ENCODE measurements around the gene EXOC6B.

EXOC6B gene

DNA sequence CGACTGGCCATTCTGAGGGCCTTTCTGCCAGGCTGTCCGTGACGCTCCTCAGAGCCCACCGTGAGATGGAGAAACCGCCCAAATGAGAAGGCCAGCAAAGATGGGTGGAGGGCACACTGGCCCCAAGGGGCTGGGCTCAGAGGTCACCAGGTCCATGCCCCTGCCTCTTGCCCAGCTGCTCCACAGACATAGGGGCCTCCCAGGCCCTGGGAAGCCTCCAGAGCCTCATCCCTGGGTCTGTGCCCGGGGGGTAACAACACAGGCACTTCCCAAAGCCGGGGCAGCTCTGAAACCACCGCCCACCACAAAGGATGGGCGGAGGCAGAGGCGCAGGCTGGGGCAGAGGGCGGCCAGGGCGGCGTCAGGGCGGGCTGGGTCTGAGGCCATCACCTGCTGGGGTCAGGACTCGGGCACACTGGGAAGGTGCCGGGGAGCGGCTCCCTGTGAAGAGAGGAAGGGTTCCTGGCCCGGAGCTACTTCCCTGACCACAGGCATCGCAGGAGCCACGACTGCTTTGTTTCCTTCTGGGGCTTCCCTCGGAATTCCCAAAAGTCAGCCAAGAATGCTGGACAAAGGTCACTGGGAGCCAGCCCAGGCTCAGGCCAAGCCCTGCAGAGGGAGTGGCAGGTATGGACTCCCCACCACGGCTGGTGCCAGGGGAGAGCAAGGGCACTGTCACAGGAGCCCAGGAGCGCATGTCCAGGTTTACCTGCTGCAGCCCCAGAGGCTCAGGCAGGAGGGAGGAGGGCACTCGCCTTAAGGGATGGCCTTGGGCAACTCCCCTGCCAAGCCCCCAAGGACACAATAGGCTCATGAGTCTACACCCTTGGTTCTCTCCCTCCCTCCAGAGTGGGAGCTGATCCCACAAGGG is 687.6 kb downstream of the EXOC6B start:
- peak overlapping the region; percentile 97 for H2BK15ac ChIP-seq (ENCODE audit: low read length)
- peak overlapping the region; percentile 97 for H3K18ac ChIP-seq (ENCODE audit: low read length)
- H3K4me2 ChIP-seq (ENCODE audit: insufficient read depth, low read length, poor library complexity, severe bottlenecking) = no peak overlapping the region
- no peaks in the 10 kb centered on the region for H3K36me3 ChIP-seq (replicated peaks in 1 of 2; ENCODE audit: control insufficient read depth in 2 of 2, insufficient read depth in 2 of 2, low read length in 2 of 2)
- no peak overlapping the region for H4K8ac ChIP-seq (ENCODE audit: low read depth, low read length)
- H3K9me3 ChIP-seq (replicated peaks in 1 of 2; ENCODE audit: control insufficient read depth in 2 of 2, insufficient read depth in 1 of 2, low read depth in 1 of 2, low read length in 2 of 2) = no peaks in the 10 kb centered on the region
- no peak overlapping the region for H3K4me3 ChIP-seq (ENCODE audit: low read length in 2 of 2)
- H3K9ac ChIP-seq (ENCODE audit: low read depth, low read length, poor library complexity) = peak overlapping the region; percentile 31
- peak overlapping the region; percentile 85 for H2BK12ac ChIP-seq (ENCODE audit: low read length)
- peak overlapping the region; percentile 98 for H2AK5ac ChIP-seq (ENCODE audit: low read depth, low read length)
- H4K91ac ChIP-seq (ENCODE audit: low read depth, low read length, poor library complexity) = peak overlapping the region; percentile 49
- peak overlapping the region; percentile 37 for H3K23ac ChIP-seq (ENCODE audit: low read depth, low read length, poor library complexity)
- peaks cover 0 to 55% (median 16%) of the 10 kb centered on the region in 3 experiments for H3K27me3 ChIP-seq (ENCODE audit: control insufficient read depth in 3 of 3, insufficient read depth in 3 of 3, low read depth in 1 of 3, low read length in 3 of 3)
- no peak overlapping the region for H3K27ac ChIP-seq (replicated peaks; ENCODE audit: low read length)
- peak overlapping the region; percentile 55 for H3K4ac ChIP-seq (ENCODE audit: low read length)
- H3K14ac ChIP-seq (ENCODE audit: low read length) = no peak overlapping the region
- no CpG with 5 or more reads among the region's 24 CpGs for WGBS, 2 donors (ENCODE audit: extremely low coverage in 2 of 2, insufficient read length in 2 of 2, insufficient replicate concordance in 1 of 2)
- DNase-seq (ENCODE audit: low spot score) = no peak
- peaks cover 17 to 38% of the 10 kb centered on the region in 2 donors for H3K4me1 ChIP-seq (ENCODE audit: control insufficient read depth in 2 of 2, insufficient read depth in 1 of 2, low read depth in 1 of 2, low read length in 2 of 2)
- peak overlapping the region; percentile 3 for H2BK5ac ChIP-seq (ENCODE audit: low read length)
- H3K79me1 ChIP-seq (ENCODE audit: low read depth, low read length) = no peaks in the 10 kb centered on the region
- H2AFZ ChIP-seq (ENCODE audit: low read length) = peak overlapping the region; percentile 68
- H2BK120ac ChIP-seq (ENCODE audit: low read depth, low read length) = peak overlapping the region; percentile 88

DNA sequence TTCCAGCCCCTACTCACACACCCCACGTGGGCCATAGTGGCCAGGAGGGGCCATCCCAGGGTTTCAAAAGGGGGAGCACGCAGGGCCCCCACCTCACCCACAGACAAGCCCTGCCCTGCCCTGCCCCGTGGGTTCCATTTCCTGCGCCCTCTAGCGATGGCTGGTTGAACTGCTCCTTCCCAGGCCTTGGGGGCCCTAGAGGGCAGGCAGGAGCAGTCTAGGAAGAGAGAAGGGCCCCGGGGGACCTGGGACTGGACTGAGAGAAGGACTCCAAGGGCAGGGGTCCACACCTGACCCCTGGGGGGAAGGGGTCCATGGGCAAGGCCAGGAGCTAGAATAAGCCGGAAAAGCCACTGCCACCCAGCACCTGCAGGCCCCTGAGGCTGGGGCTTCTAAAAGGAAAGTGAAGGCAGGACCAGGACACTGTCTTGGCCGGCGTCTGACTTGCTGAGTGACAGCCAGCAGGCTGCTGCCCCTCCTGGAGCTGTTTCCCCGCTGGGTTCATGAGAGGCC is 688.3 kb downstream of the EXOC6B start:
- no CpG with 5 or more reads among the region's 10 CpGs for WGBS, 2 donors (ENCODE audit: extremely low coverage in 2 of 2, insufficient read length in 2 of 2, insufficient replicate concordance in 1 of 2)

DNA sequence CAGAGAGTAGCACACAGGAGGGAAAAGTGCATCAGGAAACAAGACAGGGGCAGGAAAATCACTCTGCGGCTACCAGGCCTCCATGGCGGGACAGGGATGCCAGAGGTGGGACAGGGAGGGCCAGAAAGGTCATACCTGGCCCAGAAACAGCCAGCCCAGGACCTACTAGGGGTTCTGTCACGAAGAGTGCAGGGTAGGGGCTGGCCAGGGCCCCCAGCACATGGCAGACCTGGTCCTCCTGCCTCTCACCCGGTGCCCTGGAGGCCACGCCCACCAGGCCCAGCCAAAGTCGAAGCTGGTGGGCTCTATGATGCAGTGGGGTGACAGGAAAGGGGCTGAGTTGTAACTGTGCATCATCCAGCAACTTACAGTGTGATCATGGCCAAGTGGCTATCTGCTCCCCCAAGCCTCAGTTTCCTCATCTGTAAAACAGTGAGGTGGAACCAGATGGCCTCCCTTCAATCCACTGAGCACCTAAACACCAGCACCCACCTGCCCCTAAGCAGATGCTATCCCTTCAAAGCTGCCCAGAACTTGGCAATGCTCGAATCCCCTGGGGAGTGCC is 688.8 kb downstream of the EXOC6B start:
- Histone ChIP-seq H3K4ac (ENCODE audit: low read length) (peak overlapping the region; percentile 69), H2BK120ac (ENCODE audit: low read depth, low read length) (peak overlapping the region; percentile 97), H3K23ac (ENCODE audit: low read depth, low read length, poor library complexity) (no peak overlapping the region), H2BK15ac (ENCODE audit: low read length) (peak overlapping the region; percentile 91), H3K9ac (ENCODE audit: low read depth, low read length, poor library complexity) (no peak overlapping the region), H3K79me1 (ENCODE audit: low read depth, low read length) (no peaks in the 10 kb centered on the region), H2AFZ (ENCODE audit: low read length) (peak overlapping the region; percentile 65), H2BK5ac (ENCODE audit: low read length) (peak overlapping the region; percentile 98), H2AK5ac (ENCODE audit: low read depth, low read length) (peak overlapping the region; percentile 98), H3K14ac (ENCODE audit: low read length) (peak overlapping the region; percentile 97), H2BK12ac (ENCODE audit: low read length) (peak overlapping the region; percentile 48), H3K27me3 (ENCODE audit: control insufficient read depth in 3 of 3, insufficient read depth in 3 of 3, low read depth in 1 of 3, low read length in 3 of 3) (peaks cover 0 to 42% (median 4%) of the 10 kb centered on the region in 3 experiments), H3K36me3 (replicated peaks in 1 of 2; ENCODE audit: control insufficient read depth in 2 of 2, insufficient read depth in 2 of 2, low read length in 2 of 2) (no peaks in the 10 kb centered on the region), H3K18ac (ENCODE audit: low read length) (peak overlapping the region; percentile 95), H3K4me3 (ENCODE audit: low read length in 2 of 2) (no peak overlapping the region), H3K4me2 (ENCODE audit: insufficient read depth, low read length, poor library complexity, severe bottlenecking) (no peak overlapping the region), H3K4me1 (ENCODE audit: control insufficient read depth in 2 of 2, insufficient read depth in 1 of 2, low read depth in 1 of 2, low read length in 2 of 2) (peaks cover 10 to 29% of the 10 kb centered on the region in 2 donors), H3K9me3 (replicated peaks in 1 of 2; ENCODE audit: control insufficient read depth in 2 of 2, insufficient read depth in 1 of 2, low read depth in 1 of 2, low read length in 2 of 2) (no peaks in the 10 kb centered on the region), H3K27ac (replicated peaks; ENCODE audit: low read length) (peak overlapping the region; percentile 42), H4K91ac (ENCODE audit: low read depth, low read length, poor library complexity) (peak overlapping the region; percentile 19), H4K8ac (ENCODE audit: low read depth, low read length) (peak overlapping the region; percentile 95)
- no peak for DNase-seq (ENCODE audit: low spot score)
- WGBS, 2 donors (ENCODE audit: extremely low coverage in 2 of 2, insufficient read length in 2 of 2, insufficient replicate concordance in 1 of 2) = no CpG with 5 or more reads among the region's 7 CpGs

More for the DNA sequence above, 688.3 kb downstream of the EXOC6B start:
- H3K4me1 ChIP-seq (ENCODE audit: control insufficient read depth in 2 of 2, insufficient read depth in 1 of 2, low read depth in 1 of 2, low read length in 2 of 2) = peaks cover 13 to 34% of the 10 kb centered on the region in 2 donors
- no peak overlapping the region for H3K14ac ChIP-seq (ENCODE audit: low read length)
- H3K23ac ChIP-seq (ENCODE audit: low read depth, low read length, poor library complexity) = no peak overlapping the region
- peak overlapping the region; percentile 98 for H2AK5ac ChIP-seq (ENCODE audit: low read depth, low read length)
- peak overlapping the region; percentile 68 for H2AFZ ChIP-seq (ENCODE audit: low read length)
- peak overlapping the region; percentile 97 for H2BK15ac ChIP-seq (ENCODE audit: low read length)
- no peak overlapping the region for H3K4me2 ChIP-seq (ENCODE audit: insufficient read depth, low read length, poor library complexity, severe bottlenecking)
- DNase-seq (ENCODE audit: low spot score) = peak; percentile 61
- peak overlapping the region; percentile 3 for H2BK5ac ChIP-seq (ENCODE audit: low read length)
- peak overlapping the region; percentile 49 for H4K91ac ChIP-seq (ENCODE audit: low read depth, low read length, poor library complexity)
- H4K8ac ChIP-seq (ENCODE audit: low read depth, low read length) = no peak overlapping the region
- no peak overlapping the region for H3K4ac ChIP-seq (ENCODE audit: low read length)
- no peak overlapping the region for H3K9ac ChIP-seq (ENCODE audit: low read depth, low read length, poor library complexity)
- H3K27ac ChIP-seq (replicated peaks; ENCODE audit: low read length) = no peak overlapping the region
- no peaks in the 10 kb centered on the region for H3K36me3 ChIP-seq (replicated peaks in 1 of 2; ENCODE audit: control insufficient read depth in 2 of 2, insufficient read depth in 2 of 2, low read length in 2 of 2)
- peak overlapping the region; percentile 97 for H3K18ac ChIP-seq (ENCODE audit: low read length)
- H2BK12ac ChIP-seq (ENCODE audit: low read length) = peak overlapping the region; percentile 85
- no peaks in the 10 kb centered on the region for H3K79me1 ChIP-seq (ENCODE audit: low read depth, low read length)
- H2BK120ac ChIP-seq (ENCODE audit: low read depth, low read length) = peak overlapping the region; percentile 57
- H3K4me3 ChIP-seq (ENCODE audit: low read length in 2 of 2) = no peak overlapping the region
- peaks cover 0 to 48% (median 9%) of the 10 kb centered on the region in 3 experiments for H3K27me3 ChIP-seq (ENCODE audit: control insufficient read depth in 3 of 3, insufficient read depth in 3 of 3, low read depth in 1 of 3, low read length in 3 of 3)
- H3K9me3 ChIP-seq (replicated peaks in 1 of 2; ENCODE audit: control insufficient read depth in 2 of 2, insufficient read depth in 1 of 2, low read depth in 1 of 2, low read length in 2 of 2) = no peaks in the 10 kb centered on the region

DNA sequence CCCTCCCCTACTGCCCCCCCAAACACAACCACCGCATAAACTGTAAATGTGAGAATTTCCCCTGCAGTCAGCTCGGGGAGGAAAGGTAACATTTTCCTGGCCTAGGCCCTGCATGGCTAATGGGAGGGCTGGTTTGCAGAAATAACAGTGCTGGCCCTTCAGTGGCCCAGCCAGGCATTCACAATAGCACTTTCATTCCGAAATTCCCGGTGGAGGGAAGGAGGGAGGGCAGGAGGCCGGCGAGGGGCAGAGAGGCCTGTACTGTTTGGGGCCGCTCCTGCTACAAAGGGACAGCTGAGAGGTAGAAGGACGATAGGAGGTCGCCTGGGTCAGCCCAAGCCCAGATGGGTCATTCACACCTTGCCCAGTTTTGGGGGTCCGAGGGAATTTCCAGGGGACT is 689.5 kb downstream of the EXOC6B start:
- Histone ChIP-seq H2AK5ac (ENCODE audit: low read depth, low read length) (peak overlapping the region; percentile 98), H3K23ac (ENCODE audit: low read depth, low read length, poor library complexity) (no peak overlapping the region), H3K18ac (ENCODE audit: low read length) (peak overlapping the region; percentile 95), H3K14ac (ENCODE audit: low read length) (no peak overlapping the region), H4K91ac (ENCODE audit: low read depth, low read length, poor library complexity) (no peak overlapping the region), H3K4ac (ENCODE audit: low read length) (no peak overlapping the region), H3K9me3 (replicated peaks in 1 of 2; ENCODE audit: control insufficient read depth in 2 of 2, insufficient read depth in 1 of 2, low read depth in 1 of 2, low read length in 2 of 2) (no peaks in the 10 kb centered on the region), H2BK120ac (ENCODE audit: low read depth, low read length) (peak overlapping the region; percentile 97), H4K8ac (ENCODE audit: low read depth, low read length) (no peak overlapping the region), H3K36me3 (replicated peaks in 1 of 2; ENCODE audit: control insufficient read depth in 2 of 2, insufficient read depth in 2 of 2, low read length in 2 of 2) (no peaks in the 10 kb centered on the region), H2BK12ac (ENCODE audit: low read length) (peak overlapping the region; percentile 76), H2AFZ (ENCODE audit: low read length) (peak overlapping the region; percentile 65), H3K79me1 (ENCODE audit: low read depth, low read length) (no peaks in the 10 kb centered on the region), H2BK15ac (ENCODE audit: low read length) (peak overlapping the region; percentile 91), H2BK5ac (ENCODE audit: low read length) (peak overlapping the region; percentile 98), H3K27me3 (ENCODE audit: control insufficient read depth in 3 of 3, insufficient read depth in 3 of 3, low read depth in 1 of 3, low read length in 3 of 3) (peaks cover 0 to 37% (median 0%) of the 10 kb centered on the region in 3 experiments), H3K4me3 (ENCODE audit: low read length in 2 of 2) (no peak overlapping the region), H3K27ac (replicated peaks; ENCODE audit: low read length) (peak overlapping the region; percentile 51), H3K4me1 (ENCODE audit: control insufficient read depth in 2 of 2, insufficient read depth in 1 of 2, low read depth in 1 of 2, low read length in 2 of 2) (peaks cover 10 to 28% of the 10 kb centered on the region in 2 donors), H3K9ac (ENCODE audit: low read depth, low read length, poor library complexity) (no peak overlapping the region), H3K4me2 (ENCODE audit: insufficient read depth, low read length, poor library complexity, severe bottlenecking) (no peak overlapping the region)
- no peak for DNase-seq (ENCODE audit: low spot score)
- WGBS, 2 donors (ENCODE audit: extremely low coverage in 2 of 2, insufficient read length in 2 of 2, insufficient replicate concordance in 1 of 2) = no CpG with 5 or more reads among the region's 10 CpGs

All from neuronal stem cell (in vitro differentiated cells).